IPS-18a (cell line): ENCODE measurements around the gene TMCO4.

Experiments used
- H3K27ac ChIP-seq: one replicate; pipeline ENCODE4 v1.5.1; 2013; ENCODE audit warnings: low read length
- H3K27me3 ChIP-seq: one replicate; pipeline ENCODE4 v1.6.1; 2013; ENCODE audit warnings: mild to moderate bottlenecking, low read length; ENCODE audit not compliant: control insufficient read depth, insufficient read depth
- H3K36me3 ChIP-seq: one replicate; pipeline ENCODE4 v1.6.1; 2013; ENCODE audit warnings: low read depth, low read length; ENCODE audit not compliant: control insufficient read depth
- H3K4me1 ChIP-seq: one replicate; pipeline ENCODE4 v1.6.1; 2013; ENCODE audit warnings: low read depth, low read length; ENCODE audit not compliant: control insufficient read depth
- H3K4me3 ChIP-seq: one replicate; pipeline ENCODE4 v1.5.1; 2013; ENCODE audit warnings: low read length
- H3K9ac ChIP-seq: one replicate; pipeline ENCODE4 v1.6.1; 2013; ENCODE audit warnings: mild to moderate bottlenecking, low read length, moderate library complexity
- H3K9me3 ChIP-seq: one replicate; pipeline ENCODE4 v1.6.1; 2013; ENCODE audit warnings: low read depth, low read length; ENCODE audit not compliant: control insufficient read depth

Gene TMCO4

GRCh38 chr1:19728413-19729145 lies 71.1 kb downstream of the TMCO4 start:
- H3K9me3 ChIP-seq, result no peaks in the 10 kb centered on the region
- no peaks in the 10 kb centered on the region for H3K4me1 ChIP-seq
- no peaks in the 10 kb centered on the region for H3K36me3 ChIP-seq
- no peaks in the 10 kb centered on the region for H3K27me3 ChIP-seq
- no peak overlapping the region for H3K27ac ChIP-seq
- H3K9ac ChIP-seq, result no peak overlapping the region
- H3K4me3 ChIP-seq, result no peak overlapping the region

- Histone ChIP-seq H3K9ac (no peak overlapping the region), H3K36me3 (no peaks in the 10 kb centered on the region), H3K4me1 (peaks cover 4% of the 10 kb centered on the region), H3K4me3 (no peak overlapping the region), H3K9me3 (no peaks in the 10 kb centered on the region), H3K27me3 (no peaks in the 10 kb centered on the region), H3K27ac (no peak overlapping the region)
Measured at GRCh38 chr1:19725606-19726005, 74.1 kb downstream of the TMCO4 start.

GRCh38 chr1:19723874-19724273 lies 75.8 kb downstream of the TMCO4 start:
- Histone ChIP-seq H3K27me3 (no peaks in the 10 kb centered on the region), H3K4me1 (peaks cover 4% of the 10 kb centered on the region), H3K9ac (no peak overlapping the region), H3K4me3 (no peak overlapping the region), H3K27ac (no peak overlapping the region), H3K36me3 (no peaks in the 10 kb centered on the region), H3K9me3 (no peaks in the 10 kb centered on the region)

GRCh38 chr1:19720973-19721372 lies 78.7 kb downstream of the TMCO4 start:
- no peaks in the 10 kb centered on the region for H3K36me3 ChIP-seq
- H3K9me3 ChIP-seq, result no peaks in the 10 kb centered on the region
- H3K4me1 ChIP-seq, result peaks cover 4% of the 10 kb centered on the region
- no peak overlapping the region for H3K9ac ChIP-seq
- no peak overlapping the region for H3K27ac ChIP-seq
- H3K4me3 ChIP-seq, result no peak overlapping the region
- no peaks in the 10 kb centered on the region for H3K27me3 ChIP-seq

- H3K9ac ChIP-seq, result no peak overlapping the region
Measured at GRCh38 chr1:19720174-19720573, 79.5 kb downstream of the TMCO4 start.

GRCh38 chr1:19717467-19717866 lies 82.2 kb downstream of the TMCO4 start:
- H3K9me3 ChIP-seq, result no peaks in the 10 kb centered on the region
- H3K4me3 ChIP-seq, result no peak overlapping the region
- no peak overlapping the region for H3K9ac ChIP-seq
- H3K27ac ChIP-seq, result no peak overlapping the region
- no peaks in the 10 kb centered on the region for H3K27me3 ChIP-seq
- no peaks in the 10 kb centered on the region for H3K36me3 ChIP-seq
- peaks cover 4% of the 10 kb centered on the region for H3K4me1 ChIP-seq

More at GRCh38 chr1:19720174-19720573, 79.5 kb downstream of the TMCO4 start:
- Histone ChIP-seq H3K27me3 (no peaks in the 10 kb centered on the region), H3K27ac (no peak overlapping the region), H3K4me3 (no peak overlapping the region), H3K4me1 (peaks cover 4% of the 10 kb centered on the region), H3K9me3 (no peaks in the 10 kb centered on the region), H3K36me3 (no peaks in the 10 kb centered on the region)

GRCh38 chr1:19715334-19716203 lies 84.1 kb downstream of the TMCO4 start:
- no peaks in the 10 kb centered on the region for H3K9me3 ChIP-seq
- H3K27me3 ChIP-seq, result no peaks in the 10 kb centered on the region
- no peak overlapping the region for H3K27ac ChIP-seq
- H3K9ac ChIP-seq, result no peak overlapping the region
- no peak overlapping the region for H3K4me3 ChIP-seq
- no peaks in the 10 kb centered on the region for H3K4me1 ChIP-seq
- H3K36me3 ChIP-seq, result no peaks in the 10 kb centered on the region

GRCh38 chr1:19712928-19713327 lies 86.8 kb downstream of the TMCO4 start:
- no peaks in the 10 kb centered on the region for H3K9me3 ChIP-seq
- H3K4me3 ChIP-seq, result no peak overlapping the region
- H3K4me1 ChIP-seq, result no peaks in the 10 kb centered on the region
- no peaks in the 10 kb centered on the region for H3K27me3 ChIP-seq
- no peak overlapping the region for H3K9ac ChIP-seq
- H3K36me3 ChIP-seq, result no peaks in the 10 kb centered on the region
- H3K27ac ChIP-seq, result no peak overlapping the region

- no peak overlapping the region for H3K4me3 ChIP-seq
- no peaks in the 10 kb centered on the region for H3K4me1 ChIP-seq
- H3K27me3 ChIP-seq, result no peaks in the 10 kb centered on the region
- H3K9ac ChIP-seq, result no peak overlapping the region
- no peaks in the 10 kb centered on the region for H3K9me3 ChIP-seq
- no peak overlapping the region for H3K27ac ChIP-seq
- no peaks in the 10 kb centered on the region for H3K36me3 ChIP-seq
Measured at GRCh38 chr1:19710825-19711611, 88.7 kb downstream of the TMCO4 start.

- no peak overlapping the region for H3K27ac ChIP-seq
- no peaks in the 10 kb centered on the region for H3K27me3 ChIP-seq
- H3K9me3 ChIP-seq, result no peaks in the 10 kb centered on the region
- no peak overlapping the region for H3K9ac ChIP-seq
- H3K36me3 ChIP-seq, result no peaks in the 10 kb centered on the region
- peaks cover under 1% of the 10 kb centered on the region for H3K4me1 ChIP-seq
- no peak overlapping the region for H3K4me3 ChIP-seq
Measured at GRCh38 chr1:19709260-19709793, 90.4 kb downstream of the TMCO4 start.

- Histone ChIP-seq H3K9me3 (no peaks in the 10 kb centered on the region), H3K36me3 (no peaks in the 10 kb centered on the region), H3K27me3 (no peaks in the 10 kb centered on the region), H3K4me3 (no peak overlapping the region), H3K9ac (no peak overlapping the region), H3K4me1 (peaks cover 7% of the 10 kb centered on the region), H3K27ac (no peak overlapping the region)
Measured at GRCh38 chr1:19708567-19709110, 91.1 kb downstream of the TMCO4 start.
